Panc1 (cell line): ENCODE results near the gene KCNJ14. TPM values are rescaled to one million over a fixed set of nuclear protein-coding genes. Genes with fewer than 3 reads are reported as not detected.

Experiments used
- ATAC-seq: fragments of 200-7000 bp; cut with Tn5 transposase; 2 replicates; pipeline ENCODE4 v1.9.1; 2020; ENCODE audit warnings: mild to moderate bottlenecking, moderate library complexity
- BruUV-seq: library from RNA; stranded (reverse); fragments of 400-500 nt; replicated peaks from 2 replicates; lab custom pipeline; 2021; lab: Mats Ljungman, UMichigan
- CTCF ChIA-PET: fragments of 300-600 bp; sonication (Branson Sonifier 250); formaldehyde crosslinking; loops from one replicate; lab custom pipeline; 2022; ENCODE audit warnings: antibody characterized with exemption; lab: Charles Lee
- POLR2A ChIA-PET: fragments of 300-600 bp; sonication (Branson Sonifier 250); formaldehyde crosslinking; loops from one replicate; lab custom pipeline; 2022; ENCODE audit warnings: antibody characterized with exemption; lab: Charles Lee
- DNase-seq: peaks from one replicate; pipeline ENCODE4 v3.0.0-alpha.2; 2010; ENCODE audit warnings: low read depth, low spot score
- H3K27ac ChIP-seq: 2 replicates; pipeline ENCODE4 v1.5.1; 2011; ENCODE audit warnings: mild to moderate bottlenecking, low read length, inconsistent platforms
- H3K27me3 ChIP-seq: fragments of 200-500 bp; sonication (Bioruptor generic); 2 replicates; pipeline ENCODE4 v1.6.0; 2014; ENCODE audit warnings: low read length, inconsistent platforms; ENCODE audit not compliant: control insufficient read depth, insufficient read depth
- H3K36me3 ChIP-seq: fragments of 200-500 bp; sonication (Bioruptor generic); 2 replicates; pipeline ENCODE4 v1.5.1; 2014; ENCODE audit warnings: inconsistent platforms, mild to moderate bottlenecking, low read length, moderate library complexity; ENCODE audit not compliant: control insufficient read depth, insufficient read depth
- H3K4me1 ChIP-seq: 2 replicates; pipeline ENCODE4 v1.5.1; 2011; ENCODE audit warnings: inconsistent platforms, mild to moderate bottlenecking, low read length, moderate library complexity; ENCODE audit not compliant: control insufficient read depth, insufficient read depth
- H3K4me3 ChIP-seq, 2 experiments: 2 replicates each; pipeline ENCODE4 v1.5.1; 2011 to 2012; ENCODE audit warnings: low read depth in 2 of 2, low read length in 2 of 2, mild to moderate bottlenecking in 2 of 2, inconsistent platforms in 1 of 2, moderate library complexity in 1 of 2
- H3K9me3 ChIP-seq: fragments of 200-500 bp; sonication (Bioruptor generic); 2 replicates; pipeline ENCODE4 v1.5.1; 2014; ENCODE audit warnings: low read depth, mild to moderate bottlenecking, inconsistent platforms, low read length, moderate library complexity; ENCODE audit not compliant: control insufficient read depth, insufficient read depth
- POLR2AphosphoS5 ChIP-seq: IDR thresholded peaks from 2 replicates; pipeline ENCODE4 v1.6.1; 2012; ENCODE audit warnings: mild to moderate bottlenecking, low read depth, low read length, moderate library complexity
- SIN3A ChIP-seq: IDR thresholded peaks from 2 replicates; pipeline ENCODE4 v1.6.1; 2012; ENCODE audit warnings: low read depth, mild to moderate bottlenecking, low read length, moderate library complexity, borderline replicate concordance; ENCODE audit not compliant: insufficient read depth
- TCF7L2 ChIP-seq: IDR thresholded peaks from 2 replicates; pipeline ENCODE4 v1.6.1; 2011; ENCODE audit warnings: mild to moderate bottlenecking, low read depth, low read length, inconsistent platforms
- in situ Hi-C: cut with HindIII; loops from 2 replicates; pipeline ENCODE4 v1.10.0; 2016; ENCODE audit warnings: low sequenced_read_pairs, low pct_unique_long_range_greater_than_20kb
- intact Hi-C: fragments of 100-400 bp; cut with micrococcal nuclease; formaldehyde crosslinking; loops from one replicate; pipeline ENCODE4 v1.10.0; 2022; ENCODE audit not compliant: unreplicated experiment
- total RNA-seq: library from RNA; stranded (reverse); gene quantifications from one replicate; pipeline ENCODE4 v1.2.1, GENCODE V29; 2021; ENCODE audit not compliant: unreplicated experiment
- TF ChIP-seq, protein P1 (sequence below): fragments of 450-650 bp; IDR thresholded peaks from 2 replicates; pipeline ENCODE4 v1.5.1; 2017; ENCODE audit warnings: mild to moderate bottlenecking
- TF ChIP-seq, protein P2 (sequence below), 2 experiments: IDR thresholded peaks; 2 replicates each; pipeline ENCODE4 v1.6.1; 2011 to 2012; ENCODE audit warnings: low read depth in 2 of 2, control low read depth in 1 of 2, low read length in 1 of 2, mild to moderate bottlenecking in 1 of 2, moderate library complexity in 1 of 2; ENCODE audit not compliant: insufficient read depth in 1 of 2

Gene KCNJ14
- total RNA-seq, 1 experiment from 2014 or later, result 2.9 TPM

DNA sequence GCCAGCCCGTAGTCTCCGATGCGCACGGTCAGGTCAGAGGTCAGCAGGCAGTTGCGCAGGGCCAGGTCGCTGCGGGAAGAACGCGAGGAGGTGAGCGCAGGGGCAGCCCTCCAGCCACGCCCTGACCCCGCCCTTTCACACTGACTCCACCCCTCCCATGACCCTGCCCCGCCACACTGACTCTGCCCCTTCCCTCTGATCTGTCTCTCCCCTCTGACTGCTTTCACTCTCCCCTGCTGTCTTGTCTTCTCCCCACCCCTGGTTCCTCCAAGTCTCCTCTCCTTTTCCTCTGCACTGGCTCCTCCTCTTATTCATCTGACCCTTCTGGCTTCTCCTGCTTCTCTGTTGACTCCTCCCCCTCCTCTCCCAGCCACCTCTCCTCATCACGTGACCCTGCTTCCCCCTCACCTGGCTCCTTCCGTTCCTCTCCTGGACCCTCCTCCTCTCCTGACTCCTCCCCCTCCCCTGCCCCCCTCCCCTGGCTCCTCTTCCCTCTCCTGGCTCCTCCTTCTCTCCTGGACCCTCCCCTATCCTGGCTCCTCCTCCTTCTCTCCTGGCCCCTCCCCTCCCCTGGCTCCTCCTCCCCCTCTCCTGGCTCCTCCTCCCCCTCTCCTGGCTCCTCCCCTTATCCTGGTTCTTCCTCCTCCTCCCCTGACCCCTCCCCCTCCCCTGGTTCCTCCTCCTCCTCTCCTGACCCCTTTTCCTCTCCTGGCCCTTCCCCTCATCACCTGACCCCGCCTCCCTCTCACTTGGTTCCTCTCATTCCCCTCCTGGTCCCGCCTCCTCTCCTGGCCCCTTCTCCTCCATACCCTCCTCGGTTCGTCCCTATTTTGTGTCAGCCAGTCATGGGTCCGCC is 46.3 kb downstream of the KCNJ14 start:
- intact Hi-C loops, result no loop called here
- peaks cover 3% of the 10 kb centered on the region; the same call in 1 of the 2 replicates for H3K36me3 ChIP-seq
- no peaks in the 10 kb centered on the region for H3K9me3 ChIP-seq
- H3K27me3 ChIP-seq, result no peaks in the 10 kb centered on the region
- ATAC-seq, result peak; percentile 79
- DNase-seq, result no peak
- BruUV-seq, result no TSS peak
- ChIA-PET CTCF (no interaction called here), POLR2A (interaction anchor here (0.6 kb wide), 1 partner anchor 138 kb away, joined by 7 read pairs; no protein-coding TSS in a partner anchor)
- peak overlapping the region; percentile 65 for H3K27ac ChIP-seq
- in situ Hi-C loops, result no loop called here
- no peaks in the 10 kb centered on the region; the same call in 1 of the 2 replicates for H3K4me1 ChIP-seq
- H3K4me3 ChIP-seq, result peak overlapping the region; percentile 41 to 64
- TF ChIP-seq, protein P1, sequence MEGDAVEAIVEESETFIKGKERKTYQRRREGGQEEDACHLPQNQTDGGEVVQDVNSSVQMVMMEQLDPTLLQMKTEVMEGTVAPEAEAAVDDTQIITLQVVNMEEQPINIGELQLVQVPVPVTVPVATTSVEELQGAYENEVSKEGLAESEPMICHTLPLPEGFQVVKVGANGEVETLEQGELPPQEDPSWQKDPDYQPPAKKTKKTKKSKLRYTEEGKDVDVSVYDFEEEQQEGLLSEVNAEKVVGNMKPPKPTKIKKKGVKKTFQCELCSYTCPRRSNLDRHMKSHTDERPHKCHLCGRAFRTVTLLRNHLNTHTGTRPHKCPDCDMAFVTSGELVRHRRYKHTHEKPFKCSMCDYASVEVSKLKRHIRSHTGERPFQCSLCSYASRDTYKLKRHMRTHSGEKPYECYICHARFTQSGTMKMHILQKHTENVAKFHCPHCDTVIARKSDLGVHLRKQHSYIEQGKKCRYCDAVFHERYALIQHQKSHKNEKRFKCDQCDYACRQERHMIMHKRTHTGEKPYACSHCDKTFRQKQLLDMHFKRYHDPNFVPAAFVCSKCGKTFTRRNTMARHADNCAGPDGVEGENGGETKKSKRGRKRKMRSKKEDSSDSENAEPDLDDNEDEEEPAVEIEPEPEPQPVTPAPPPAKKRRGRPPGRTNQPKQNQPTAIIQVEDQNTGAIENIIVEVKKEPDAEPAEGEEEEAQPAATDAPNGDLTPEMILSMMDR, result no peak
- TF ChIP-seq SIN3A (no peak), POLR2AphosphoS5 (no peak), TCF7L2 (no peak)
- TF ChIP-seq, protein P2, sequence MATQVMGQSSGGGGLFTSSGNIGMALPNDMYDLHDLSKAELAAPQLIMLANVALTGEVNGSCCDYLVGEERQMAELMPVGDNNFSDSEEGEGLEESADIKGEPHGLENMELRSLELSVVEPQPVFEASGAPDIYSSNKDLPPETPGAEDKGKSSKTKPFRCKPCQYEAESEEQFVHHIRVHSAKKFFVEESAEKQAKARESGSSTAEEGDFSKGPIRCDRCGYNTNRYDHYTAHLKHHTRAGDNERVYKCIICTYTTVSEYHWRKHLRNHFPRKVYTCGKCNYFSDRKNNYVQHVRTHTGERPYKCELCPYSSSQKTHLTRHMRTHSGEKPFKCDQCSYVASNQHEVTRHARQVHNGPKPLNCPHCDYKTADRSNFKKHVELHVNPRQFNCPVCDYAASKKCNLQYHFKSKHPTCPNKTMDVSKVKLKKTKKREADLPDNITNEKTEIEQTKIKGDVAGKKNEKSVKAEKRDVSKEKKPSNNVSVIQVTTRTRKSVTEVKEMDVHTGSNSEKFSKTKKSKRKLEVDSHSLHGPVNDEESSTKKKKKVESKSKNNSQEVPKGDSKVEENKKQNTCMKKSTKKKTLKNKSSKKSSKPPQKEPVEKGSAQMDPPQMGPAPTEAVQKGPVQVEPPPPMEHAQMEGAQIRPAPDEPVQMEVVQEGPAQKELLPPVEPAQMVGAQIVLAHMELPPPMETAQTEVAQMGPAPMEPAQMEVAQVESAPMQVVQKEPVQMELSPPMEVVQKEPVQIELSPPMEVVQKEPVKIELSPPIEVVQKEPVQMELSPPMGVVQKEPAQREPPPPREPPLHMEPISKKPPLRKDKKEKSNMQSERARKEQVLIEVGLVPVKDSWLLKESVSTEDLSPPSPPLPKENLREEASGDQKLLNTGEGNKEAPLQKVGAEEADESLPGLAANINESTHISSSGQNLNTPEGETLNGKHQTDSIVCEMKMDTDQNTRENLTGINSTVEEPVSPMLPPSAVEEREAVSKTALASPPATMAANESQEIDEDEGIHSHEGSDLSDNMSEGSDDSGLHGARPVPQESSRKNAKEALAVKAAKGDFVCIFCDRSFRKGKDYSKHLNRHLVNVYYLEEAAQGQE (IDR thresholded peaks at IDR 0.05; ENCODE audit: insufficient read depth in 1 of 2, low read depth in 2 of 2, low read length in 1 of 2), result no peak

DNA sequence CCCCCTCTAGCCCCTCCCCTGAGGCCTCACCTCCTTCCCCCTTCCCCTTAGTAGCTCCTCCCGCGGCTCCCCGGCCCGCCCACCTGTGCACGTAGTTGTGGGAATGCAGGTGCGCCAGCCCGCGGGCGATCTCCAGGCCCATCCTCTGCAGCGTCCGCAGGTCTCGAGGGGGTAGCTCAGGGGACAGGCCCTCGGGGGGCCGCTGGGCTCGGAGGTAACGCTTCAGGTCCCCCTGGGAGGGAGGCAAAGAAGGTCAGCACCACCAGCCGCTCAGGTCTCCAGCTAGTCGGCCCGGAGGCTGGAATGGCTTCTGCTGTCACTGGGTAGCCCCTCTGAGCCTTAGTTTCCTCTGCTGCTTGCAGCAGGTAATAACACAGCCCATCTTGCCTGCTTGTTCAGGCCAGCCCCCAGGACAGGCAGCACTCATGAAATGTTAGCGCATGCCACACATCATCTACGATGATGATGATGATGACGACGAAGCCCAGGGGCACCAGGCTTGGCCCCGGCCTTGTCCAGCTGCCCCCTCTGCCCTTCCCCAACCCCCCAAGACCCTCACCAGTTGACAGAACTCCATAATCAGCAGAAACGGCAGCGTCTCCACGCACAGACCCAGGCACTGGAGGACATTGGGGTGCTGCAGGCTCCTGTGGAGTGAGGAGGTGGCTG is 47.1 kb downstream of the KCNJ14 start:
- no peak for ATAC-seq
- peaks cover 3% of the 10 kb centered on the region; the same call in 1 of the 2 replicates for H3K36me3 ChIP-seq
- intact Hi-C loops, result no loop called here
- peak overlapping the region; percentile 12 to 40; a peak in 3 of 4 replicates for H3K4me3 ChIP-seq
- CTCF ChIA-PET, result no interaction called here
- in situ Hi-C loops, result no loop called here
- no peak for TF ChIP-seq TCF7L2
- no peaks in the 10 kb centered on the region for H3K4me1 ChIP-seq
- H3K9me3 ChIP-seq, result no peaks in the 10 kb centered on the region
- POLR2A ChIA-PET, result interaction anchor here (0.6 kb wide), 1 partner anchor 138 kb away, joined by 7 read pairs; no protein-coding TSS in a partner anchor
- no peaks in the 10 kb centered on the region for H3K27me3 ChIP-seq
- no TSS peak for BruUV-seq
- no peak overlapping the region for H3K27ac ChIP-seq
- no peak for DNase-seq
